Psoas muscle (tissue), 8 donors: ENCODE data around the gene TPI1. TPM values are rescaled to one million over a fixed set of nuclear protein-coding genes. Genes with fewer than 3 reads are reported as not detected.
A peak's percentile ranks its signal among the peaks of the same experiment; 100 is the strongest.

Source experiments
- ATAC-seq, 4 donors: fragments of 200-7000 bp; cut with Tn5 transposase; one replicate each; pipeline ENCODE4 v1.9.1; 2020; ENCODE audit warnings: moderate library complexity in 3 of 4, mild to moderate bottlenecking in 2 of 4
- DNase-seq, 2 donors: peaks; one replicate each; pipeline ENCODE4 v3.0.0-alpha.2; 2020
- H3K27ac ChIP-seq: fragments of 200-600 bp; one replicate; pipeline ENCODE4 v1.8.0; 2022
- H3K27me3 ChIP-seq, 3 donors: fragments of 200-600 bp in 1 of 3; one replicate each; pipeline versions ENCODE4 v1.6.1 to v1.8.0; 2013 to 2022; ENCODE audit warnings: low read length in 2 of 3, mild to moderate bottlenecking in 2 of 3, moderate library complexity in 1 of 3; ENCODE audit not compliant: insufficient read depth in 3 of 3
- H3K36me3 ChIP-seq, 2 donors: fragments of 200-600 bp in 1 of 2; one replicate each; pipeline versions ENCODE4 v1.6.1 to v1.8.0; 2013 to 2022; ENCODE audit warnings: low read depth in 1 of 2, mild to moderate bottlenecking in 1 of 2, moderate library complexity in 1 of 2; ENCODE audit not compliant: insufficient read depth in 1 of 2
- H3K4me1 ChIP-seq: fragments of 200-600 bp; one replicate; pipeline ENCODE4 v1.8.0; 2022
- H3K4me3 ChIP-seq: fragments of 200-600 bp; one replicate; pipeline ENCODE4 v1.8.0; 2022; ENCODE audit warnings: mild to moderate bottlenecking
- H3K9me3 ChIP-seq: fragments of 200-600 bp; one replicate; pipeline ENCODE4 v1.8.0; 2022
- CTCF ChIP-seq: fragments of 200-600 bp; IDR thresholded peaks from one replicate; pipeline ENCODE4 v1.8.0; 2022; ENCODE audit warnings: antibody characterized with exemption
- WGBS, 3 donors: extraction: QIAGEN DNeasy Blood & Tissue Kit; methylation state at CpG; one replicate each; pipeline versions ENCODE4 v1.1.6 to v1.1.7; 2013; 5-methylcytosine and 5-hydroxymethylcytosine counted together
- intact Hi-C, 2 donors: fragments of 100-400 bp; cut with DNase I; formaldehyde crosslinking; loops; one replicate each; pipeline versions ENCODE4 v1.11.0 to v1.14.2; 2022
- polyA plus RNA-seq, 3 donors: library from polyadenylated mRNA; stranded (reverse); fragments of 200-250 nt; gene quantifications; one replicate each; pipeline ENCODE4 v1.2.3, GENCODE V29; 2013
- total RNA-seq, 4 donors: library from RNA; stranded (reverse); fragmentation: NEBNext Ultra II Directional in 2 of 4; extraction: Animal tissue kit (Norgen Biotek cat#: 25700) in 2 of 4; gene quantifications; one replicate each; pipeline versions ENCODE4 v1.2.1 to v1.2.4, GENCODE V29; 2021 to 2023
- donor health status: healthy with polysubstance abuse.
- donor health status: DM: no; HTN: no; CAD: no; lungs with moderate emphysema.
- donor health status: Bipolar disorder and iron deficiency.
- donor health status: healthy.
- donor health status: DM: yes; HTN: yes; CAD: no.
- donor health status: DM: no; HTN: no; CAD: no.
- donor health status: DM: no; HTN: no; CAD: no.
- donor health status: DM: yes; HTN: yes; CAD: no.

The TPI1 gene
- total and polyA plus RNA-seq, 7 donors = 537 to 952 (median 699) TPM

- DNase-seq (no peak), ATAC-seq (no peak)
- WGBS, 3 donors = 84 to 90% (median 88%) methylated on average over 5 of the region's 5 CpGs
- no peaks in the 10 kb centered on the region for H3K9me3 ChIP-seq
- no peak for TF ChIP-seq CTCF
- H3K27ac ChIP-seq = no peak overlapping the region
- no peaks in the 10 kb centered on the region for H3K27me3 ChIP-seq
- H3K36me3 ChIP-seq = peaks cover 0 to 2% of the 10 kb centered on the region in 2 donors
- H3K4me1 ChIP-seq = no peaks in the 10 kb centered on the region
- intact Hi-C loops = no loop called here
- no peak overlapping the region for H3K4me3 ChIP-seq
These were observed 32.5 kb upstream of the TPI1 start for GRCh38 chr12:6834873-6835272.

- H3K9me3 ChIP-seq = no peaks in the 10 kb centered on the region
- H3K36me3 ChIP-seq = peaks cover 0 to 2% of the 10 kb centered on the region in 2 donors
- DNase-seq = peak in 1 of 2 donors; percentile 36
- intact Hi-C loops = no loop called here
- H3K4me3 ChIP-seq = no peak overlapping the region
- H3K4me1 ChIP-seq = no peaks in the 10 kb centered on the region
- WGBS, 3 donors = 90 to 98% (median 95%) methylated on average over 16 of the region's 16 CpGs
- H3K27me3 ChIP-seq = no peaks in the 10 kb centered on the region
- TF ChIP-seq CTCF = no peak
- no peak overlapping the region for H3K27ac ChIP-seq
- no peak for ATAC-seq
These were observed 30.5 kb upstream of the TPI1 start for GRCh38 chr12:6836851-6837250.

DNA sequence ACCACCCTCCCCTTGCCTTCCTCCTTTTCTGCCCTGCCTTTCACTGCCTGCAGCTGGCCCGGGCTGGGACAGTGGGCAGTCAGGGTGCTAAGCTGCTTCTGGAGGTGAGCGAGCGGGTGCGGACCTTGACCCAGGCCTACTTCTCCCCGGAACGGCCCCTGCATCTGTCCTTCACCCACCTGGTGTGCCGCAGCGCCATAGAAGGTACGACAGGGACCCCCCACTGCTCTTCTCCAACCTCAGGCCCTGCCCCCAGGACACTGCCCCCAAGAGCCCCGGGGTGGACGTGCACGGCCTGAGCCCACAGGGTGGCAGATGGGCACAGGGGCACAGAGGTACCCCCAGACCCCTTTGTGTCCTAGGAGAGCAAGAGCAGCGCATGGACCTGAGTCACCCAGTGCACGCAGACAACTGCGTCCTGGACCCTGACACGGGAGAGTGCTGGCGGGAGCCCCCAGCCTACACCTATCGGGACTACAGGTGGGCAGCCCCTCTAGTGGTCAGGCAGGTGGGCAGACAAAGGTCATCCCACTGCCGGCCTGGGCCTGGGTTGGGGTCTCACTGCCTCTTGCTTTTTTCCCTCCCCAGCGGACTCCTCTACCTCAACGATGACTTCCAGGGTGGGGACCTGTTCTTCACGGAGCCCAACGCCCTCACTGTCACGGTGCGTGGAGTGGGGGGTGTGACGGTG, 29.8 kb upstream of the TPI1 start:
- Histone ChIP-seq H3K27ac (no peak overlapping the region), H3K27me3 (no peaks in the 10 kb centered on the region), H3K4me1 (no peaks in the 10 kb centered on the region), H3K9me3 (no peaks in the 10 kb centered on the region), H3K36me3 (peaks cover 0 to 2% of the 10 kb centered on the region in 2 donors), H3K4me3 (no peak overlapping the region)
- DNase-seq = peak in 1 of 2 donors; percentile 29
- intact Hi-C loops = no loop called here
- ATAC-seq = no peak
- WGBS, 3 donors = 93% methylated on average over 25 to 26 of the region's 26 CpGs
- TF ChIP-seq CTCF = no peak

- ATAC-seq = no peak
- intact Hi-C loops = no loop called here
- Histone ChIP-seq H3K36me3 (peaks cover 0 to under 1% of the 10 kb centered on the region in 2 donors), H3K4me1 (no peaks in the 10 kb centered on the region), H3K9me3 (no peaks in the 10 kb centered on the region), H3K4me3 (no peak overlapping the region), H3K27me3 (no peaks in the 10 kb centered on the region), H3K27ac (no peak overlapping the region)
- TF ChIP-seq CTCF = no peak
- 92 to 94% (median 93%) methylated on average over 15 to 16 of the region's 16 CpGs for WGBS, 3 donors
- DNase-seq = peak in 1 of 2 donors; percentile 48
These were observed 28.5 kb upstream of the TPI1 start for GRCh38 chr12:6838854-6839253.
